Activated T-helper 17 cell treated with anti-CD3 and anti-CD28 coated beads, Interleukin-2, amount 50 U/mL, for 72 hours (primary cell): Measurements from ENCODE around the gene JAM3. TPM values are rescaled to one million over a fixed set of nuclear protein-coding genes. Genes with fewer than 3 reads are reported as not detected.

ENCODE experiments used
- ATAC-seq: fragments of 150-1000 bp; cut with Tn5 transposase; replicated peaks from 2 replicates; pipeline ENCODE4 v1.10.0; 2021; ENCODE audit warnings: mild to moderate bottlenecking, moderate library complexity
- H3K27ac Mint-ChIP-seq: one replicate; pipeline ENCODE4 v1.8.0; 2022; ENCODE audit warnings: mixed read lengths
- H3K27me3 Mint-ChIP-seq: one replicate; pipeline ENCODE4 v1.8.0; 2022; ENCODE audit warnings: mixed read lengths
- H3K36me3 Mint-ChIP-seq: one replicate; pipeline ENCODE4 v1.8.0; 2022; ENCODE audit warnings: low read depth, mild to moderate bottlenecking, mixed read lengths
- H3K4me1 Mint-ChIP-seq: one replicate; pipeline ENCODE4 v1.8.0; 2022; ENCODE audit warnings: mixed read lengths
- H3K4me3 Mint-ChIP-seq: one replicate; pipeline ENCODE4 v1.8.0; 2022; ENCODE audit warnings: mild to moderate bottlenecking, mixed read lengths
- H3K9me3 Mint-ChIP-seq: one replicate; pipeline ENCODE4 v1.8.0; 2022; ENCODE audit warnings: mixed read lengths
- total RNA-seq, 2 donors: library from RNA; stranded (reverse); gene quantifications; one replicate each; pipeline ENCODE4 v1.2.3, GENCODE V29; 2022

JAM3 gene
- total RNA-seq, 2 donors from 2014 or later = 7.6 to 26.2 TPM

- no peak overlapping the region for H3K4me3 Mint-ChIP-seq
- peaks cover 2% of the 10 kb centered on the region for H3K9me3 Mint-ChIP-seq
- H3K27ac Mint-ChIP-seq = no peak overlapping the region
- ATAC-seq = peak; percentile 94
- peaks cover 26% of the 10 kb centered on the region for H3K27me3 Mint-ChIP-seq
- H3K36me3 Mint-ChIP-seq = peaks cover 8% of the 10 kb centered on the region
- no peaks in the 10 kb centered on the region for H3K4me1 Mint-ChIP-seq
Measured at GRCh38 chr11:134126217-134126822, 57.4 kb downstream of the JAM3 start.

DNA sequence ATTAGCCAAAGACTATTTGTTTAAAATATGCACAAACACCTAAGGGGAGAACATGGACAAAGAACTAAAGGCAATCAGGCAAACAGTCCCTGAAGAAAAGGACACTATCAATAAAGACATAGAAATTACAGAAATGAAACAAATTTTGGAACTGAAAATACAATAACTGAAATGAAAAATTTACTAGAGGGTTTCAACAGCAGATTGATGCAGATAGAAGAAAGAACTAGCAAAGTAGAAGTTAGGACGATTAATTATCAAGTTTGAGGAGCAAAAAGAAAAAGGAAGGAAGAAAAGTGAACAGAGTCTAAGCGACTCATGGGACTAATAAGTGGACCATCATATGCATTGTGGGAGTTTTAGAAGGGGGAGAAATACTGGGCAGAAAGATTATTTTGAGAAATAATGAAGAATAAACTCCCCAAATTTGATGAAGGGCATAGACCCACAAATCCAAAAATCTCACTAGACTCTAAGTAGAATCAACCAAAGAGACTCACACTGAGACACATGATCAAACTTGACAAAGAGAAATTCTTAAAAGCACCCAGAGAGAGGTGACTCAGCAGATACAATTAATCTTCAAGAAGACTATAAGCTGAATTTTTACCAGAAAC lies 62.9 kb downstream of the JAM3 start:
- no peak for ATAC-seq
- Mint-ChIP-seq H3K9me3 (peaks cover 14% of the 10 kb centered on the region), H3K4me3 (no peak overlapping the region), H3K27me3 (no peaks in the 10 kb centered on the region), H3K27ac (no peak overlapping the region), H3K4me1 (no peaks in the 10 kb centered on the region), H3K36me3 (peaks cover 8% of the 10 kb centered on the region)

- ATAC-seq = no peak
- H3K27ac Mint-ChIP-seq = no peak overlapping the region
- H3K27me3 Mint-ChIP-seq = no peaks in the 10 kb centered on the region
- peaks cover 14% of the 10 kb centered on the region for H3K9me3 Mint-ChIP-seq
- H3K4me3 Mint-ChIP-seq = no peak overlapping the region
- no peaks in the 10 kb centered on the region for H3K4me1 Mint-ChIP-seq
- peaks cover 8% of the 10 kb centered on the region for H3K36me3 Mint-ChIP-seq
Measured at GRCh38 chr11:134132808-134133207, 63.9 kb downstream of the JAM3 start.

- Mint-ChIP-seq H3K4me3 (no peak overlapping the region), H3K4me1 (peaks cover 2% of the 10 kb centered on the region), H3K9me3 (peaks cover 14% of the 10 kb centered on the region), H3K27ac (no peak overlapping the region), H3K27me3 (no peaks in the 10 kb centered on the region), H3K36me3 (peaks cover 8% of the 10 kb centered on the region)
- no peak for ATAC-seq
Measured at GRCh38 chr11:134134167-134134566, 65.3 kb downstream of the JAM3 start.

- peaks cover 6% of the 10 kb centered on the region for H3K4me1 Mint-ChIP-seq
- no peak for ATAC-seq
- no peaks in the 10 kb centered on the region for H3K27me3 Mint-ChIP-seq
- H3K4me3 Mint-ChIP-seq = no peak overlapping the region
- H3K9me3 Mint-ChIP-seq = no peaks in the 10 kb centered on the region
- no peak overlapping the region for H3K27ac Mint-ChIP-seq
- no peaks in the 10 kb centered on the region for H3K36me3 Mint-ChIP-seq
Measured at GRCh38 chr11:134138376-134138775, 69.5 kb downstream of the JAM3 start.

DNA sequence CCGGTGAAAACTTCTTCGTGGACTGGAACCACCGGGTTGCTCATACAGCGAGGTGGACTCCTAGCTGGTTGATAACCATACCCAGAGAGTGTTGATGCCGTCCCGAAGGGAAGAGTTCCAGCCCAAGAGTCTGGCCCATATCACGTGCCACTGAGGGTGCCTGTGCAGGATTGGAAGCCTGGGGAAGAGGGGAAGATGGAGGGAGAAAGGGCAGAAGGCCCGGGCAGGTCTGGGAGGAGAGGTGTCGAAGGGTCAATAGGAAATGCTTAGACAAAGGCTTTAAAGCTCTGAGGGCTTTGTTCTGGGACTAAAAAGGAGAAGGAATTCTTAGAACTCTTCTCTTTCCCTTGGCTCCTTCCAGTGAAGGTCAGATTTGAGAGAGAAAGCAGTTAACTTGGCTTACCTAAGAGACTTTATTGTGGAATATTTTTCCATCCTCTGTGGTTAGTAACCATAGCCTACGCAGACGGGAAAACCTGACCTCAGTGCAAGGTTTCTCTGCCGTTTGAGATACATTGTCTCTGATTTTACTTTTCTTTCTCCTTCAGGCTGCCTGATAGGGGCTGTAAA lies 70.5 kb downstream of the JAM3 start:
- H3K9me3 Mint-ChIP-seq = no peaks in the 10 kb centered on the region
- H3K36me3 Mint-ChIP-seq = peaks cover 10% of the 10 kb centered on the region
- H3K27me3 Mint-ChIP-seq = no peaks in the 10 kb centered on the region
- peak overlapping the region; percentile 9 for H3K4me3 Mint-ChIP-seq
- H3K4me1 Mint-ChIP-seq = peaks cover 14% of the 10 kb centered on the region
- peak; percentile 9 for ATAC-seq
- peak overlapping the region; percentile 13 for H3K27ac Mint-ChIP-seq

- peaks cover 15% of the 10 kb centered on the region for H3K36me3 Mint-ChIP-seq
- peak; percentile 73 for ATAC-seq
- no peaks in the 10 kb centered on the region for H3K9me3 Mint-ChIP-seq
- no peak overlapping the region for H3K27ac Mint-ChIP-seq
- H3K4me3 Mint-ChIP-seq = no peak overlapping the region
- H3K4me1 Mint-ChIP-seq = peaks cover 14% of the 10 kb centered on the region
- H3K27me3 Mint-ChIP-seq = no peaks in the 10 kb centered on the region
Measured at GRCh38 chr11:134139873-134140331, 71.0 kb downstream of the JAM3 start.

DNA sequence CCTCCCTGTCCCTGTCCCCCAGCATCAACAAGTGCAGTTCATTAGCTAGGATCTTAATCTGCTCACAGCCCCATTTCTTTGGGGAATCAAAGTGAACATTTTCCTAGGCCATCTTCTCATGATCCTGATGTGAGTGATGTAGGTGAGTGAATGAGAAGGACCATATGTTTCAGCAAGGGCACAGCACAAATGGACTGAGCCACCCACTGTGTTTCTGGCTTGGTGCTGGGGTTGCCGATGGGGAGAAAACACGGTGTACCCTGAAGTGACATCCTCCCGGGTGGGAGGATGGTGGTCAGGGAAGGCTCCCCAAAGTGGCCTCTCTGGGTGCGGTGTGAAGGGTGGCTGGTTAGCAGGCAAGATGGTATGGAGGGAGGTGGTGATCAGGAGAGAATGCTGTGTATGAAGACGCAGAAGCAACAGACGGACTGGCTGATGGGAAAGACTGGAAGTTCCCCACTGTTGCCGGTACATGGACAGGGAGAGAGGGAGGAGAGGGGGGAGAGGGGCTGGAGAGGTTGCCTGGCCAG lies 72.2 kb downstream of the JAM3 start:
- no peaks in the 10 kb centered on the region for H3K27me3 Mint-ChIP-seq
- no peak overlapping the region for H3K27ac Mint-ChIP-seq
- no peak for ATAC-seq
- H3K4me1 Mint-ChIP-seq = peaks cover 14% of the 10 kb centered on the region
- H3K9me3 Mint-ChIP-seq = no peaks in the 10 kb centered on the region
- H3K36me3 Mint-ChIP-seq = peaks cover 24% of the 10 kb centered on the region
- no peak overlapping the region for H3K4me3 Mint-ChIP-seq

DNA sequence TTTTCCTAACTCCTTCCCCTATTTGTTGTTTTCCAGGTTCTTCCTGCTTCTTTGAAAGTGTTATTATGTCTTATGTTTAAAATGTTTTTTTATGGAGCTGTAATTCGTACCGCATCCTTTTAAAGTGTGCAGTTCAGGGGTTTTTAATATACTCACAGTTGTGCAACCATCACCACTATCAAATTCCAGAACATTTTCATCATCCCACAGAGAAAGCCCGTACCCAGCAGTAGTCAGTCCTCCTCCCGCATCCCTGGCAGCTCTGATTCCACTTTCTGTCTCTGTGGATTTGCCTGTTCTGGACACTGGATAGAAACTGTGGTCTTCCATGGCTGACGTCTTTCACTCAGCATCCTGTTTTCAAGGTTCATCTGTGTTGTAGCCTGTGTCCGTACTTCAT lies 73.7 kb downstream of the JAM3 start:
- Mint-ChIP-seq H3K27ac (no peak overlapping the region), H3K27me3 (no peaks in the 10 kb centered on the region), H3K36me3 (peaks cover 32% of the 10 kb centered on the region), H3K4me1 (peaks cover 14% of the 10 kb centered on the region), H3K9me3 (no peaks in the 10 kb centered on the region), H3K4me3 (no peak overlapping the region)
- ATAC-seq = no peak

GRCh38 chr11:134143801-134144200 lies 74.9 kb downstream of the JAM3 start:
- Mint-ChIP-seq H3K4me3 (peak overlapping the region; percentile 19), H3K27me3 (no peaks in the 10 kb centered on the region)
- peak; percentile 30 for ATAC-seq

GRCh38 chr11:134144744-134145143 lies 75.9 kb downstream of the JAM3 start:
- Mint-ChIP-seq H3K9me3 (no peaks in the 10 kb centered on the region), H3K4me3 (no peak overlapping the region), H3K4me1 (peaks cover 8% of the 10 kb centered on the region), H3K27me3 (no peaks in the 10 kb centered on the region), H3K36me3 (peaks cover 47% of the 10 kb centered on the region), H3K27ac (peak overlapping the region; percentile 70)
- no peak for ATAC-seq

More at GRCh38 chr11:134143801-134144200, 74.9 kb downstream of the JAM3 start:
- Mint-ChIP-seq H3K4me1 (peaks cover 14% of the 10 kb centered on the region), H3K36me3 (peaks cover 39% of the 10 kb centered on the region), H3K9me3 (no peaks in the 10 kb centered on the region), H3K27ac (peak overlapping the region; percentile 70)

- H3K4me3 Mint-ChIP-seq = no peak overlapping the region
- peaks cover 8% of the 10 kb centered on the region for H3K4me1 Mint-ChIP-seq
- no peak overlapping the region for H3K27ac Mint-ChIP-seq
- H3K27me3 Mint-ChIP-seq = no peaks in the 10 kb centered on the region
- peaks cover 55% of the 10 kb centered on the region for H3K36me3 Mint-ChIP-seq
- H3K9me3 Mint-ChIP-seq = no peaks in the 10 kb centered on the region
- ATAC-seq = no peak
Measured at GRCh38 chr11:134145715-134146114, 76.8 kb downstream of the JAM3 start.

GRCh38 chr11:134146598-134146997 lies 77.7 kb downstream of the JAM3 start:
- peaks cover 64% of the 10 kb centered on the region for H3K36me3 Mint-ChIP-seq
- no peak overlapping the region for H3K4me3 Mint-ChIP-seq
- H3K9me3 Mint-ChIP-seq = no peaks in the 10 kb centered on the region
- peaks cover 8% of the 10 kb centered on the region for H3K4me1 Mint-ChIP-seq
- ATAC-seq = no peak
- H3K27me3 Mint-ChIP-seq = no peaks in the 10 kb centered on the region
- no peak overlapping the region for H3K27ac Mint-ChIP-seq

DNA sequence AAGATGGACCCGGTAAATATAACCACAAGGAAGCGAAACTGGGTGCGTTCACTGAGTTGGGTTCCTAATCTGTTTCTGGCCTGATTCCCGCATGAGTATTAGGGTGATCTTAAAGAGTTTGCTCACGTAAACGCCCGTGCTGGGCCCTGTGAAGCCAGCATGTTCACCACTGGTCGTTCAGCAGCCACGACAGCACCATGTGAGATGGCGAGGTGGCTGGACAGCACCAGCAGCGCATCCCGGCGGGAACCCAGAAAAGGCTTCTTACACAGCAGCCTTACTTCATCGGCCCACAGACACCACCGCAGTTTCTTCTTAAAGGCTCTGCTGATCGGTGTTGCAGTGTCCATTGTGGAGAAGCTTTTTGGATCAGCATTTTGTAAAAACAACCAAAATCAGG lies 80.5 kb downstream of the JAM3 start:
- H3K36me3 Mint-ChIP-seq = peaks cover 69% of the 10 kb centered on the region
- H3K27me3 Mint-ChIP-seq = no peaks in the 10 kb centered on the region
- ATAC-seq = no peak
- H3K27ac Mint-ChIP-seq = no peak overlapping the region
- no peaks in the 10 kb centered on the region for H3K9me3 Mint-ChIP-seq
- no peak overlapping the region for H3K4me3 Mint-ChIP-seq
- no peaks in the 10 kb centered on the region for H3K4me1 Mint-ChIP-seq
